GM23248 (cell line): ENCODE results near the gene SEMA3F. TPM values are rescaled to one million over a fixed set of nuclear protein-coding genes. Genes with fewer than 3 reads are reported as not detected.

Experiments
- DNase-seq: peaks from one replicate; pipeline ENCODE4 v3.0.0-alpha.2; 2015
- H2AFZ ChIP-seq: fragments of 200-600 bp; sonication (generic); 2 replicates; pipeline ENCODE4 v1.6.1; 2016; ENCODE audit warnings: antibody characterized with exemption
- H3F3A ChIP-seq: fragments of 200-600 bp; sonication (generic); 2 replicates; pipeline ENCODE4 v1.6.1; 2016; ENCODE audit warnings: mild to moderate bottlenecking, antibody characterized with exemption, mixed run types; ENCODE audit not compliant: insufficient read depth
- H3K27ac ChIP-seq: fragments of 200-600 bp; sonication (generic); 2 replicates; pipeline ENCODE4 v1.5.1; 2016; ENCODE audit warnings: mild to moderate bottlenecking
- H3K27me3 ChIP-seq: fragments of 200-600 bp; sonication (generic); replicated peaks from 2 replicates; pipeline ENCODE4 v1.6.1; 2016; ENCODE audit warnings: mild to moderate bottlenecking; ENCODE audit not compliant: insufficient read depth
- H3K36me3 ChIP-seq: fragments of 200-600 bp; sonication (generic); 2 replicates; pipeline ENCODE4 v1.6.1; 2016; ENCODE audit warnings: low read depth, mild to moderate bottlenecking
- H3K4me1 ChIP-seq: fragments of 200-600 bp; sonication (generic); 2 replicates; pipeline ENCODE4 v1.6.1; 2016; ENCODE audit warnings: mild to moderate bottlenecking; ENCODE audit not compliant: insufficient read depth
- H3K4me2 ChIP-seq: fragments of 200-600 bp; sonication (generic); one replicate; pipeline ENCODE4 v1.6.1; 2016; ENCODE audit warnings: mild to moderate bottlenecking; ENCODE audit not compliant: unreplicated experiment
- H3K4me3 ChIP-seq: fragments of 200-600 bp; sonication (generic); 2 replicates; pipeline ENCODE4 v1.5.1; 2016; ENCODE audit warnings: mild to moderate bottlenecking
- H3K79me2 ChIP-seq: fragments of 200-600 bp; sonication (generic); 2 replicates; pipeline ENCODE4 v1.6.1; 2016; ENCODE audit warnings: mild to moderate bottlenecking; ENCODE audit not compliant: insufficient read depth
- H3K9ac ChIP-seq: fragments of 200-600 bp; sonication (generic); 2 replicates; pipeline ENCODE4 v1.6.1; 2016; ENCODE audit warnings: mild to moderate bottlenecking
- H3K9me2 ChIP-seq: fragments of 200-600 bp; sonication (generic); 2 replicates; pipeline ENCODE4 v1.6.1; 2016; ENCODE audit warnings: mixed run types, mild to moderate bottlenecking, moderate library complexity; ENCODE audit not compliant: insufficient read depth
- H3K9me3 ChIP-seq: fragments of 200-600 bp; sonication (generic); one replicate; pipeline ENCODE4 v1.6.1; 2017; ENCODE audit warnings: low read depth
- H4K20me1 ChIP-seq: fragments of 200-600 bp; sonication (generic); 2 replicates; pipeline ENCODE4 v1.6.0; 2016; ENCODE audit not compliant: insufficient read depth
- EZH2 ChIP-seq: fragments of 200-600 bp; sonication (generic); IDR thresholded peaks from 2 replicates; pipeline ENCODE4 v1.6.1; 2018; ENCODE audit warnings: antibody characterized with exemption, mild to moderate bottlenecking; ENCODE audit not compliant: insufficient read depth, poor library complexity, severe bottlenecking
- EZH2phosphoT487 ChIP-seq: fragments of 200-600 bp; sonication (generic); IDR thresholded peaks from 2 replicates; pipeline ENCODE4 v1.6.1; 2018; ENCODE audit warnings: antibody characterized with exemption, moderate library complexity, mild to moderate bottlenecking, low read depth; ENCODE audit not compliant: insufficient read depth
- WGBS, 2 experiments: methylation state at CpG; one replicate each; pipeline ENCODE4 v1.1.6; 2015 to 2017; ENCODE audit warnings: low lambda C conversion rate in 2 of 2, low coverage in 1 of 2; ENCODE audit errors: missing lambda C conversion rate in 2 of 2; 5-methylcytosine and 5-hydroxymethylcytosine counted together
- in situ Hi-C: fragments of 300-500 bp; cut with MboI; formaldehyde crosslinking; loops from 2 replicates; pipeline ENCODE4 v1.15.0; 2020
- polyA plus RNA-seq: library from polyadenylated mRNA; unstranded; fragments of >200 nt; fragmentation: Nextera tagmentation; extraction: Ambion mirVana; gene quantifications from 2 replicates; pipeline ENCODE4 v1.2.1, GENCODE V29; 2016
- total RNA-seq: library from RNA; depleted of rRNA; stranded (reverse); fragments of >200 nt; shearing (Covaris generic); gene quantifications from 2 replicates; pipeline ENCODE4 v1.2.3, GENCODE V29; 2014

SEMA3F gene
- total and polyA plus RNA-seq, 2 experiments from 2014 or later = 0.54 to 3.2 TPM

GRCh38 chr3:50171540-50172301, 16.6 kb downstream of the SEMA3F start:
- H3F3A ChIP-seq = no peaks in the 10 kb centered on the region
- no peaks in the 10 kb centered on the region for H3K9me3 ChIP-seq
- H2AFZ ChIP-seq = no peak overlapping the region
- H3K9me2 ChIP-seq = no peaks in the 10 kb centered on the region
- H3K4me1 ChIP-seq = no peaks in the 10 kb centered on the region; the same call in 1 of the 2 replicates
- 93 to 96% methylated on average over 19 to 21 of the region's 21 CpGs for WGBS, 2 experiments
- no peaks in the 10 kb centered on the region for H3K36me3 ChIP-seq
- H3K4me2 ChIP-seq = no peak overlapping the region
- no peak overlapping the region for H3K27ac ChIP-seq
- TF ChIP-seq EZH2phosphoT487 = no peak
- no peak for TF ChIP-seq EZH2
- H3K79me2 ChIP-seq = no peaks in the 10 kb centered on the region
- H4K20me1 ChIP-seq = no peaks in the 10 kb centered on the region
- no peak overlapping the region for H3K4me3 ChIP-seq
- in situ Hi-C loops = no loop called here
- no peak overlapping the region for H3K9ac ChIP-seq
- H3K27me3 ChIP-seq = no peaks in the 10 kb centered on the region
- no peak for DNase-seq

DNA sequence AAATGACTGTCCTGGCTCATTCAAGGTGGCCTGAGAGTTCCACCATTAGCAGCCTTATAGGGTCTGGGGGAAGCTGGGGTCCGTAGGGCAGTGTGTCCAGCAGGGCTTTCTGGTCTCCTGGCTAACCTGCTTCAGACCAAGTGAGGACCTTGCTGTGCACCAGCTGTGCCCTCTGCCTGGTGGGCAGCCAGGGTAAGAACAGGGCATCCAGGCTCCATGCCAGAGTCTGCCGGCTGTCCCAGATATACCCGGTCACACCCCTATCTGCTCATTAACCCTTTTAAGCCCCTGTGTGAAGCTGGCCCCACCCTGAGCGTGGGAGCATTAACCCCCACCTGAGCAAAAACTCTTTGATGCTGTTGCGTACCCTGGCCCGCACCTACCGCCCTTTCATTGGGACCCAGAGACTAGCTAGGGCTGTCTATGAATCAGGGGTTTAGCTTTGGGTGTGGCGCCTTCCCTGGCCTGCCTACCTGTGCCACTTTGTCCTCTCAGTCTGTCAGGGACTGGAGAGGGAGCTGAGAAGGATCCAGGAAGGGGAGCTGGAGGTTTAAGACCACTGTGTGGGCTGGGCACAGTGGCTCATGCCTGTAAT, 17.6 kb downstream of the SEMA3F start:
- in situ Hi-C loops = no loop called here
- no peak for DNase-seq
- WGBS, 2 experiments = 73 to 77% methylated on average over 7 to 8 of the region's 8 CpGs
- no peak for TF ChIP-seq EZH2phosphoT487
- no peak for TF ChIP-seq EZH2
- Histone ChIP-seq H3K4me1 (no peaks in the 10 kb centered on the region; the same call in 1 of the 2 replicates), H3K9me2 (no peaks in the 10 kb centered on the region), H3K79me2 (no peaks in the 10 kb centered on the region), H3K4me3 (no peak overlapping the region), H3K4me2 (no peak overlapping the region), H3K27ac (no peak overlapping the region), H3K9ac (no peak overlapping the region), H3K9me3 (no peaks in the 10 kb centered on the region), H3F3A (no peaks in the 10 kb centered on the region), H4K20me1 (no peaks in the 10 kb centered on the region), H3K27me3 (no peaks in the 10 kb centered on the region), H2AFZ (no peak overlapping the region), H3K36me3 (no peaks in the 10 kb centered on the region)

- H3K27ac ChIP-seq = no peak overlapping the region
- no peaks in the 10 kb centered on the region for H3F3A ChIP-seq
- no peak for TF ChIP-seq EZH2phosphoT487
- no peak for TF ChIP-seq EZH2
- H3K27me3 ChIP-seq = no peaks in the 10 kb centered on the region
- H4K20me1 ChIP-seq = no peaks in the 10 kb centered on the region
- H3K4me1 ChIP-seq = no peaks in the 10 kb centered on the region; the same call in 1 of the 2 replicates
- no peaks in the 10 kb centered on the region for H3K9me2 ChIP-seq
- H3K79me2 ChIP-seq = no peaks in the 10 kb centered on the region
- H2AFZ ChIP-seq = no peak overlapping the region
- in situ Hi-C loops = no loop called here
- H3K9me3 ChIP-seq = no peaks in the 10 kb centered on the region
- no peak overlapping the region for H3K4me3 ChIP-seq
- no peaks in the 10 kb centered on the region for H3K36me3 ChIP-seq
- 88 to 93% methylated on average over 29 of the region's 29 CpGs for WGBS, 2 experiments
- no peak for DNase-seq
- no peak overlapping the region for H3K4me2 ChIP-seq
- no peak overlapping the region for H3K9ac ChIP-seq
Measured at GRCh38 chr3:50173685-50174516, 18.8 kb downstream of the SEMA3F start.

- Histone ChIP-seq H3K4me3 (no peak overlapping the region), H3K9me3 (no peaks in the 10 kb centered on the region), H3K4me2 (no peak overlapping the region), H3K9me2 (no peaks in the 10 kb centered on the region), H4K20me1 (no peaks in the 10 kb centered on the region), H3F3A (no peaks in the 10 kb centered on the region), H3K36me3 (no peaks in the 10 kb centered on the region), H3K27me3 (no peaks in the 10 kb centered on the region), H3K4me1 (no peaks in the 10 kb centered on the region; the same call in 1 of the 2 replicates), H2AFZ (no peak overlapping the region), H3K9ac (no peak overlapping the region), H3K79me2 (no peaks in the 10 kb centered on the region), H3K27ac (no peak overlapping the region)
- in situ Hi-C loops = no loop called here
- TF ChIP-seq EZH2phosphoT487 (no peak), EZH2 (no peak)
- no peak for DNase-seq
- 83 to 86% methylated on average over 7 of the region's 7 CpGs for WGBS, 2 experiments
Measured at GRCh38 chr3:50174517-50174895, 19.4 kb downstream of the SEMA3F start.
